GM19328 (cell line): ENCODE data around the gene CLRN3.

Source experiments
- ATAC-seq: cut with Tn5 transposase; IDR thresholded peaks from one replicate; pipeline ENCODE4 v1.9.1; 2021; ENCODE audit warnings: mild to moderate bottlenecking, moderate library complexity; ENCODE audit not compliant: unreplicated experiment

CLRN3 gene

DNA sequence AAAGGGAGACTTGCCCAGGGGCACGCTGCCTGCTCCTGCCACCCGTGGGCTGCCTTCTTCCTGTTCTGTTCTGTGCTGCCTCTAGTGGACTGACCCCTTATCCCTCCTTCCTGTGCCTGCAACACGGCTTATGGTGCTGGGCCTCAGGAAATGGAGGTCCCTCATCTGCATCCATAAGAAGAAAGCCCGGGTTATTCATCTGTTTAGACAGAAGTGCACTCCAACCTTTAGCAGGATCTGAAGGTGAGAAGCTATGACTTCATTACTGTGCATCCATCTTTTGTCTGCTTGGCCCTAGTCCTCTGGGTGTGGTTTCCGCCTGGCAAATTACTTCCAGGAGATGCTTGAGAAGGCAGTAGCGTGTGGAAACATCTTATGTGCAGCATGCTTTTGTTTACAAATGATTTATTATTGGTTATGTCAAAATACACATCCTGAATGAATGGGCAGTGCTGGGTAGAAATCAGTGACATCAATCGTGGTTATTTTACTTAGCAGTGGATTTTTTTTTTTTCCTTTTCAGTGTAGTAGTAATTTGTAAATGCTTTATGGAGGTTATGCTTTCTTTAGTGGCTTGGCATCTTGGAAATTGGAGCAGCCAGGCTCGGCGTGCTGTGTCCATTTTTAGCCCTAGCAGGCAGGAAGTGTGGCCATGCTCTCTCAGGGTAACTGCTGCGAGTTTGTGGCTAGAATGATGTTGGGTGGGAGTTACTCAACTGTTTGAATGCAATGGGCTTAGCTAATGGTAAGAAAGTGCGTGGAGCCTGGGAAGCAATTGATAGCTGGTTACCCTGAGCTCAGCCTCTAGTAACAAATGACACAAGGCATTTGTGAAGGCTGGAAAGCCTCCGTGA lies 26.9 kb upstream of the CLRN3 start:
- ATAC-seq = no peak

DNA sequence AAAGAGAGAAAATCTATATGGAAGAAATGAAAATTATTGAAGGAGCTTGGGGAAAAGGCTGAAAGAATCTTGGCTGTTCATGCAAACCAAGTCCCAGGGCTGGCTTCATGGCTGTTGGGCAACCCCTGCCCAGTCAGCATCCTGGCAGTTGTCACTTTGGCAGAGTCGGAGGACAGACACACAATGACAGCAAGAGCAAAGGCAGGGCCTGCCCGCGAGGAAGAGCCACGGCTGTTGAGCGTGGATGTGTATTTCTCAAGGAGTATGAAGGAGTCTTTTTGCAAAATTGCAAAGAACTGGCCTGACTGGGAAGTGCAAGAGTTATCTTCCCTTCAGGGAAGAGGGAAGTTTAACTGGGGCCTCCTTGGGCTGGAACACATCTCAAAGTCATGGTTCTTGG lies 25.8 kb upstream of the CLRN3 start:
- ATAC-seq = no peak

- no peak for ATAC-seq
These were observed 24.1 kb upstream of the CLRN3 start for GRCh38 chr10:127916826-127917225.

GRCh38 chr10:127915324-127915723 lies 22.6 kb upstream of the CLRN3 start:
- no peak for ATAC-seq

GRCh38 chr10:127913368-127913759 lies 20.6 kb upstream of the CLRN3 start:
- no peak for ATAC-seq

DNA sequence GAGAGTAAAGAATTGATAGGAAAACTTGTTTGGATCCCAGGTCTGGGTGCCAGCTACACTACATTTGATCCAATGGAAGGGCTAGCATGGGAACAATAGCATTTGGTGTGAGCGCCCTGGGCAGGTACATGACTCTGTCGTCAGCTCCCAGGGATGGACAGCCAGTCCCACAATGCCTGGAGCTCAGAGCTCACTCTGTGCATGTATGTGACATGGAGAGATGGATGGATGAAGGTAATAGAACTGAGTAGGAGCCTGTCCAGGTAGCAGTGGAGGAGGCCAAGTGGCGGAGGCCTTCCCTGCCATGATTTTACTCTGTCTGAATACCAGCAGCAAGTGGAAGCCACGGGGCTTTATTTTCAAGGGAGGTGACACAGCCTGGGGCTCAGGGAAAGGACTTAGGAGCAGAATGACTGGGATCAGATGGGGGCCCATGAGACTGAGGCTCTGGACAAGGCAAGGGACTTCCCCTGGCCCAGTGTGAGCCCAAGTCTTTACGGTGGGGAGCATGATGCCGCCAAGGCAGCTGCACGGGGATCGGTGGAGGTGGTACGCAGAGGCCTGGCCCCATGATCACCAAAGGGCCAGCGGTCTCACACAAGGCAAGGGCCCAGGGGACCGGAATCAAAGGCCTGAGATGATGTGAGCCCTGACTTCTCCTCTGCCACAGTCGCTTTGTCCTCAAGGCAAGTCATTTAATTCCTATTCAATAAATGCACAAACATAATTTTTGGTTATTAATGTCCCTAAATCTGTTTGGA lies 20.0 kb upstream of the CLRN3 start:
- no peak for ATAC-seq

DNA sequence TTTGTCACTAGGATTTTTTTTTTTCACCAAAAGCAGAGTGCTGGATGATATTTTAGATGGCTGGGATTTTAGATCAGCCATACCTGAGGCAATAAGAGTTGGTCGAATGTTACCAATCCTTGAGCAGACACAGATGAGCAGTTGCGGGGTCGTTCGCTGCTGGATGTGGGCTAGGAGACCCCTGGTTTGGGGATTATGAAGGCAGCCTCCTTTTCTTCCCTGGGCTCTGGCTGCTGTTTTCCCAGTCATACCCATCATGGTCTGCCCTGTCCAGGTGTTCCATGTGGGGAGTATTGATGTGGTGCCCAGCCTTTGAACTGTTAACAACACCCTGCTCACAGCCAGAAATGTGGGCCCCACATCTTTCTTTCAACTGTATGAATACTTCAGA lies 19.1 kb upstream of the CLRN3 start:
- ATAC-seq = no peak

DNA sequence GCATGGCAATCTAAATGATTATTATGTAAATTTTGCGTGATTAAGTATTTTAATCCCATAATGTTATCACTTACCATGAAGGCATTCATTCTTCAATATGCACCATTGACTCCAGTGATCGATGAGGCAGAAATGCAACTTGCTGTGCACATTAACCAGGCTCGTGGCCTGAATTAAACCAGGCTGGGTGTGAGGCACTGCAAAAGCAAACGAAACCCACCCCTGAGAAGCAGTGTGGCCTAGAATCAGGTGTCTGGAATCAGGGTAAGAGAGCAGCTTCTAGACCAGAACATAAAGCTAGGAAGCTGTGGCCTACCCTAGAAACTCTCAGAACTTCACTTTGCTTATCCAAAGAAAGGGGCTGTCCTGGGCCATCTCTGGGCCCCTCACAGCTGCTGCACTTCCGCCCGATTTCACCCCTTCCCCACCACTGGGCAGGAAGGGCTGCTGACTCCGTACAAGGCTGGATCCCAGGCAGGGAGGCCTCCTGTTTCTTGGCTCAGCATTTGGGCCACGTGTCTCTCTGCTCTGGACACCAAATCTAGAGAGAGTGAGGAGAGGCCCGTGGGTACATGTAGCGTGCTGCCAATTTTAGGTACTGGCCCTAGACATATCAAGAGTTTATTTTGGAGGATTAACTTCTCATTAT lies 18.6 kb upstream of the CLRN3 start:
- ATAC-seq = no peak

GRCh38 chr10:127910464-127910770 lies 17.7 kb upstream of the CLRN3 start:
- ATAC-seq = no peak

DNA sequence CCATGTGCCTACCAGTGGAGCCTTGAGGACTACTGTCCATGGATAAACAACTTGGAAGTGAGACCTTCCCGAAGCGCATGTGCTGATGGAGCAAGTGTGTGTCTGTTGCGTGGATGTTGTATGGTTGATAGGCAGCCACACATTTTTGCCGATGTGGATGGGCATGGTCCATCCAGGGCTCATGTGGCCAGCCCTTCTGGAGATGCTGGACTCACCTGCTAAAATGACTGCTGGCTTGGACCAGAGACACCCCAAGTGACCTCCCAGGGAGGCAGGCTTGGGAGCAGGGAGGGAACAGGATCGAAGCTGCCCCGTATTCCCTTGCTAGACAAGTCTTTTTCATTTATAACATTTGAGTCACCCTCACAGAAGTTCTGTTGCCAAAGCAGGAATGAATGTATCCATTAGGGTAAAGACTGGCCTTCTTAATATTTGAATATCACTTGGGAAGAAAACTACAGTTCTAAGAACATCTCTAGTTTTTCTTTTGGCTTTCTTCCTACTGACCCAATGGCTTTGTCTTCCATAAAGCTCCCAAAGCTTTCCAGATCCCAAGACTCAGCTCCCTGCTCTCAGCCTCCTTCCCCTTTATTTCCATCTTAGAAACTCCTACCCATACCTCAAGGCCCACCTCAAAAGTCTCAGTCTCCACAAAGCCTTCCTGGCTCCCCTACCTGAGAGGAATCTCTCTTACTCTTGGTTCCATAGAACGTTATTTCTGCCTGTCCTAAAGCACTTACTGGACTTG lies 17.1 kb upstream of the CLRN3 start:
- no peak for ATAC-seq

- no peak for ATAC-seq
These were observed 16.2 kb upstream of the CLRN3 start for GRCh38 chr10:127908959-127909267.

DNA sequence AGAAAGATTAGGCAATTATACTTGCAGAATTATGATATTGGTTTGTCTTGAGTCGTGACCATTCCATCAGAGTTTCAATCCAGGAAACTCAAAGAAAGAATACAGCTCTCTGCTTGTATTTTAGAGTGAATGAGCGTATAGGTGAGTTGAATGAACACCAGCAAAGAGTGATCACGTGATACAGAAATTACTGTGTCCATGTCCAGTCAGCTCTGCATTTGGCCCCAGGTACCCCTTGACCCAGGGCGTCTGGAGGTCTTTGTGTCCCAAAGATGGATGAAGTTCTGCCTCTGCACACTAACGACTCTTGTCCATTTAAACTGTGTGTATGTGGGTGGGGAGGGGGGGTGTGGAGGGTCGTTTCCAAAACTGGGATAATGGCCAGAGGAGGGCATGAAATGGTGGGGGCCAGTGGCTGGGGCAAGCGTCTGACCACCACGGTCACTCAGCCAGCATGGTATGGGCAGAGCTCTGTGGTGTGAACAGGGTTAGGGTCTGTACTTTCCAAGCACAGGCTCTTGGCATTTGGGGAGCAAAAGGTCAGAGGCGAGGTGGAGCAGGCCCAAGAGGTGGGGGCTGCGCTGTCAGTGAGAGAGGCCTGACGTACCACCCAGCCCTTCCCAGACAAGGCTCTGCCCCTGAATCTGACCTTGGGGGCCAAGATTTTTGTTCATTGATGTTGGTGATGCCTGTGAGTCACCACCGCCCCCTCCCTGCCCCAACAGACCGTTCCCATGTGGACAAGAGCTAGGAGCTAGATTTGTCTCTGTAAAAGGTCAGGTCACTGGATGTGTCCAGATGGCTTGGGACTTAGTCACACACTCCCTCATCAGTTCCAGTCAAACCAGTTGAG lies 15.6 kb upstream of the CLRN3 start:
- no peak for ATAC-seq

GRCh38 chr10:127907411-127908105 lies 14.8 kb upstream of the CLRN3 start:
- no peak for ATAC-seq

DNA sequence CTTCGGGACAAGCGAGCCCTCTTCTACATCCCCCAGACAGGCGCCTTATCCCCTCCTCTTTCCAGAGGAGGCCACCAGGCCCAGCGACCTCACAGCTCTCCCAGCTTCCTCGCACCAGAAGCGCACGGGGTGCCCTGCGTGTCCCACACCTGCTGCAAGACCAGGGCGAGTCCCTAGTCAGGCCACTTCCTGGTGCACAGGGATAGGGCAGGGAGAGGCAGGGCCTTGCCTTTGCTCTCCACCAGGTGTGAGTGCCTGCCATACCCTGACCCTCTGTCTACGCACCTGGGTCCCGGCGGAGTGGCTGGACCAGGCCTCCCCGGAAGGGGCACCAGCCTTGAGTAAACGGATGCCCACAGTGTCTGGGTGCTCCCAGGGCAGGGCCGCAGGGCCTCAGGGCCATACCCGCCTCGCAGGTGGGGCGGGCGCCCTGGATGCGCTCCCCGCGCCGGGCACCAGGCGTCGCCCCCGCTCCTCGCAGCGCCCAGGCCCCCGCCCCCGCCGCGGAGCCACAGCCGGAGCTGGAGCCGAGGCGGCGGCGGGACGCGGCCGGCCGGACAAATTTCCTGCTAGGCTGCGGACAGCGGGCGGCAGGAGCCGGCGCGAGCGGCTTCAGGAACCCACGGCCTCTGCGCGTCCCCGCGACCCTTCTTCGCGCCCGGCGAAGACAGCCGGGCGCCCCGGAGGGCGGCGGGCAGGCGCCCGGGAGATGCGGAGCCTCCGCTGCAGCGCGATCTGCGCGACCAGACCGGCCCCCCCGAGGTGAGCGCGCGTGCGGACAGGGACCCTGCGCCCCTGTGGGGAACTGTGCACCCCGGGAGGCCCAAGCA lies 14.0 kb upstream of the CLRN3 start, which contains the start of gene PTPRE:
Gene PTPRE, plus strand, starts transcription at position 556 of the 830 bp plus-strand sequence. CDS start 133,779 bp downstream, outside the sequence.
- ATAC-seq = no peak

DNA sequence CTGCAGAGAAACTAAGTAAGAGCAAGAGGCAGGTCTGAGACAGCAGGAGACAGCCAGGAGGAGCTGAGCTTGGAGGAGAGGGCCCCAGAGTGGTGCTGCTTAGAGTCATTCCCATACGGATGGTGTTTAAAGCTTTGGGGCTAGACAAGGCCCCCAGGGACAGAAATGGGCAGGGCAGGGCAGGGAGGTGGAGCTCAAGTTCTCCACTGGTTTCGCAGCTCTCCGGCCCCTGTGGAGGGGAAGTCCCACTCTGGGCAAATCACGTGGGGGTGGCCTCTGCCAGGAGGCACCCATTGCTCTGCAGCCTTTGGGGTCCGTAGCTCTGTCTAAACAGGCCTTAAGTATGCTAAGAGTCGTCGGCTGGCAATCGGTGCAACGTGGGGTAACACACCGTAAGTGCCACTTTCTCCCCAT lies 13.1 kb upstream of the CLRN3 start:
- no peak for ATAC-seq

- no peak for ATAC-seq
These were observed 12.5 kb upstream of the CLRN3 start for GRCh38 chr10:127905001-127905847.

DNA sequence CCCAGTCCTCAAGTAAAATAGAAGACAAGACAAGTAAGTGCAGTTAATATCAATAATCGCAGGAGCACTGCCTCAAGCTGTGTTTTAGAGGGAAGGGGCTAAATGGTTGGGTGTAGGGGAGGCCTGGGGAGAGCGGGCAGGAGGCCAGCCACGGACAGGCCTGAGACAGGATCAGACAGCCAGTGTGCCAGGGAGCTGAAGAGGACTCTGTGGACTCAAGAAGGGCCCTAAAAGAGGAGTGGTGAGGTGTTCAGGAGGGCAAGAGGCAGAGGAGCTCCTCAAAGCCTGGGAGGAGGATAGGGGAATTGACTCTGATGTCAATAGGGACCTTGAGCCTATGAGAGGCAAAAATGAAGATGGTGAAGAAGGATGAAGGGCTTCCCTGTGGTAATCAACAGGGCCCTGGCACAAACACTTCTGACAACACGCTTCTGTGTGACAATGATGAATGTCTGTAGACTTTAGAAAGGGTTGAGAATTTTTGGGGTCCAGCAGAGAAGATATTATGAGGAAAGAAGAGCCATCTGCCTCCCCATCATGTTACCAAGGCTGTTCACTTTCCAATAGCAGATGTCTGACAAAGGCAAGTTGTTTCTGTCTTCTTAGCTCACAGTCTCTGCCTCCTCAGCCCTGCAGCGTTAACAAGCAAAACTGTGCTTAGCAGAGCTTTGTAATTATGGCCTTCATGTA lies 11.7 kb upstream of the CLRN3 start:
- ATAC-seq = no peak
